LNCAP (cell line): ENCODE results near the gene WDR20.

Experiments
- CTCF ChIP-seq: fragments of 450-650 bp; IDR thresholded peaks from 2 replicates; pipeline ENCODE4 v1.5.1; 2017; ENCODE audit warnings: mild to moderate bottlenecking

WDR20 gene

GRCh38 chr14:102234331-102235264 is 94.9 kb downstream of the WDR20 start:
- TF ChIP-seq CTCF, result no peak

- TF ChIP-seq CTCF, result peak; percentile 92
These were observed 95.7 kb downstream of the WDR20 start for GRCh38 chr14:102235275-102235897.

- no peak for TF ChIP-seq CTCF
These were observed 96.3 kb downstream of the WDR20 start for GRCh38 chr14:102236026-102236425.

- TF ChIP-seq CTCF, result no peak
These were observed 98.4 kb downstream of the WDR20 start for GRCh38 chr14:102238131-102238530.

GRCh38 chr14:102238766-102239165 is 99.1 kb downstream of the WDR20 start:
- no peak for TF ChIP-seq CTCF

- TF ChIP-seq CTCF, result no peak
These were observed 99.5 kb downstream of the WDR20 start for GRCh38 chr14:102239231-102239630.

GRCh38 chr14:102241147-102241546 is 101.5 kb downstream of the WDR20 start:
- TF ChIP-seq CTCF, result no peak
